ENCODE data around the gene AKAP6.
"Not testable (repeated sequence)": the region's sequence is repeated elsewhere in the genome, so short reads cannot be mapped to it uniquely, and the experiment has no call there.

The AKAP6 gene

GRCh38 chr14:32545095-32545494, 216.0 kb downstream of the AKAP6 start:
- no peak for DNase-seq

- no peak for DNase-seq
Measured at GRCh38 chr14:32545506-32546210, 216.6 kb downstream of the AKAP6 start.

GRCh38 chr14:32546246-32546645, 217.1 kb downstream of the AKAP6 start:
- DNase-seq: no peak

- no peak for DNase-seq
Measured at GRCh38 chr14:32552766-32553165, 223.7 kb downstream of the AKAP6 start.

GRCh38 chr14:32559048-32559447, 229.9 kb downstream of the AKAP6 start:
- DNase-seq: no peak

GRCh38 chr14:32559590-32559989, 230.5 kb downstream of the AKAP6 start:
- DNase-seq: no peak

- DNase-seq: peak in 1 of 2 experiments; percentile 10
Measured at GRCh38 chr14:32560209-32560857, 231.2 kb downstream of the AKAP6 start.

GRCh38 chr14:32561520-32561919, 232.4 kb downstream of the AKAP6 start:
- DNase-seq: no peak

- no peak for DNase-seq
Measured at GRCh38 chr14:32564596-32564995, 235.5 kb downstream of the AKAP6 start.

GRCh38 chr14:32565256-32565655, 236.2 kb downstream of the AKAP6 start:
- no peak for DNase-seq

- no peak for DNase-seq
Measured at GRCh38 chr14:32567543-32568384, 238.7 kb downstream of the AKAP6 start.

GRCh38 chr14:32571551-32571950, 242.5 kb downstream of the AKAP6 start:
- DNase-seq: no peak

GRCh38 chr14:32571995-32572866, 243.1 kb downstream of the AKAP6 start:
- no peak for DNase-seq

- no peak for DNase-seq
Measured at GRCh38 chr14:32572867-32573150, 243.7 kb downstream of the AKAP6 start.

GRCh38 chr14:32574269-32574668, 245.2 kb downstream of the AKAP6 start:
- DNase-seq: no peak

GRCh38 chr14:32576088-32576795, 247.1 kb downstream of the AKAP6 start:
- peak in 1 of 2 experiments; percentile 19 for DNase-seq

- DNase-seq: no peak
Measured at GRCh38 chr14:32576977-32577376, 247.9 kb downstream of the AKAP6 start.

- no peak for DNase-seq
Measured at GRCh38 chr14:32578181-32578580, 249.1 kb downstream of the AKAP6 start.

- not testable (repeated sequence) for DNase-seq
Measured at GRCh38 chr14:32583427-32583826, 254.3 kb downstream of the AKAP6 start.

GRCh38 chr14:32584079-32584478, 255.0 kb downstream of the AKAP6 start:
- no peak for DNase-seq

GRCh38 chr14:32587461-32587860, 258.4 kb downstream of the AKAP6 start:
- no peak for DNase-seq

All from cerebellar nuclear complex (tissue), 1 donor.